Prostate gland (tissue), 2 donors: ENCODE results near the gene NBEA. TPM values are rescaled to one million over a fixed set of nuclear protein-coding genes. Genes with fewer than 3 reads are reported as not detected.

ENCODE experiments used
- DNase-seq: peaks from one replicate; pipeline ENCODE4 v3.0.0-alpha.2; 2019; ENCODE audit warnings: low spot score
- H3K27ac ChIP-seq, 2 donors: fragments of 200-600 bp; sonication (generic); 2 replicates each; pipeline ENCODE4 v1.5.1; 2017 to 2019
- H3K27me3 ChIP-seq: fragments of 200-600 bp; sonication (generic); replicated peaks from 2 replicates; pipeline ENCODE4 v1.5.1; 2019; ENCODE audit not compliant: insufficient read depth
- H3K36me3 ChIP-seq, 2 donors: fragments of 200-600 bp; sonication (generic); 1 replicate in 1 of 2; 2 replicates in 1 of 2; pipeline versions ENCODE4 v1.5.1 to v1.8.1; 2017 to 2019
- H3K4me1 ChIP-seq: fragments of 200-600 bp; sonication (generic); replicated peaks from 2 replicates; pipeline ENCODE4 v1.5.1; 2019
- H3K4me3 ChIP-seq, 2 donors: fragments of 200-600 bp; sonication (generic); 2 replicates each; pipeline ENCODE4 v1.5.1; 2017 to 2019
- H3K9me3 ChIP-seq: fragments of 200-600 bp; sonication (generic); 2 replicates; pipeline ENCODE4 v1.5.1; 2017
- CTCF ChIP-seq, 4 experiments: fragments of 200-600 bp in 2 of 4; fragments of 450-650 bp in 2 of 4; sonication (generic) in 2 of 4; IDR thresholded peaks; 1 replicate in 3 of 4; 2 replicates in 1 of 4; pipeline ENCODE4 v1.5.1; 2016 to 2019; ENCODE audit warnings: antibody characterized with exemption in 4 of 4, mild to moderate bottlenecking in 2 of 4, moderate library complexity in 2 of 4
- POLR2A ChIP-seq: fragments of 450-650 bp; IDR thresholded peaks from one replicate; pipeline ENCODE4 v1.6.1; 2016; ENCODE audit warnings: antibody characterized with exemption, mild to moderate bottlenecking
- POLR2AphosphoS5 ChIP-seq: sonication (generic); formaldehyde crosslinking; IDR thresholded peaks from one replicate; pipeline ENCODE4 v1.6.1; 2017; ENCODE audit warnings: antibody characterized with exemption
- WGBS: methylation state at CpG from one replicate; pipeline ENCODE4 v1.1.5; 2018; 5-methylcytosine and 5-hydroxymethylcytosine counted together
- intact Hi-C: fragments of 100-400 bp; cut with DNase I; formaldehyde crosslinking; loops from one replicate; pipeline ENCODE4 v1.14.2; 2022
- total RNA-seq, 2 donors: library from RNA; depleted of rRNA; stranded (reverse); fragments of >200 nt; gene quantifications; one replicate each; pipeline ENCODE4 v1.1.0, GENCODE V29; 2016

NBEA gene
- total RNA-seq, 2 donors from 2014 or later, result 13.6 to 16.9 TPM

DNA sequence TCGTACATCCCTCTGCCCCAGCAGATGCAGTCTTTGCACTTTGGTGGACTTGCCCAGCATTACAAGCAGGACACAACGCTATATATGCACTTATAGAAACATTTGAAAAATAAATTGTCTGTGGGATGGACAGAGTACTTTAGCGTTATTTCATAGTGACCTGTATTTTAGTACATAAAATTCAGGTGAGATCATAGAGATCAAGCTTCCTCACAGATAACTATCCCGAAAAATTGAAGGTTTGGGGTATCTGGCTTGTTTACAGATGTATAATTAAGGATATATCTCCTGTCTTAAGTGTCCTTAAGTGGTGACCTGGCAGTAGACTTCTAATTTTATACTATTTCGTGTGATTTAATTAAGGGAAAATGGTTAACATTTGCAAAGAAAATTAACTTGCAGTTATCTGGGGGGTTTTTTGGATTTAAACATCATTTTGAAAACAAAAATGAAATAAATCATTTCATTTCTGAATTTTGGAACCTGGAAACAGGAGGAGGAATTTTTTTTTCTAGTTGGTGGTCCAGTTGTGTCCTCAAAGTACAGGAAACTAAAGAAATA, 535.4 kb downstream of the NBEA start:
- WGBS, result 60% methylated on average over 5 of the region's 5 CpGs
- no peaks in the 10 kb centered on the region for H3K4me1 ChIP-seq
- no peaks in the 10 kb centered on the region for H3K36me3 ChIP-seq
- H3K27me3 ChIP-seq, result peaks cover 6% of the 10 kb centered on the region
- DNase-seq, result no peak
- H3K27ac ChIP-seq, result no peak overlapping the region
- H3K9me3 ChIP-seq, result no peaks in the 10 kb centered on the region
- no peak overlapping the region for H3K4me3 ChIP-seq
- TF ChIP-seq CTCF (IDR thresholded peaks at IDR 0.05) (no peak), POLR2A (no peak), POLR2AphosphoS5 (no peak)
- intact Hi-C loops, result no loop called here

- Histone ChIP-seq H3K4me3 (no peak overlapping the region), H3K9me3 (no peaks in the 10 kb centered on the region), H3K36me3 (no peaks in the 10 kb centered on the region), H3K27me3 (peaks cover 6% of the 10 kb centered on the region), H3K4me1 (no peaks in the 10 kb centered on the region), H3K27ac (no peak overlapping the region)
- TF ChIP-seq CTCF (IDR thresholded peaks at IDR 0.05), result no peak
- no peak for TF ChIP-seq POLR2AphosphoS5
- TF ChIP-seq POLR2A, result no peak
- intact Hi-C loops, result no loop called here
- no peak for DNase-seq
- 47% methylated on average over 51 of the region's 51 CpGs for WGBS
Observed at GRCh38 chr13:35478271-35479037, 536.4 kb downstream of the NBEA start.

DNA sequence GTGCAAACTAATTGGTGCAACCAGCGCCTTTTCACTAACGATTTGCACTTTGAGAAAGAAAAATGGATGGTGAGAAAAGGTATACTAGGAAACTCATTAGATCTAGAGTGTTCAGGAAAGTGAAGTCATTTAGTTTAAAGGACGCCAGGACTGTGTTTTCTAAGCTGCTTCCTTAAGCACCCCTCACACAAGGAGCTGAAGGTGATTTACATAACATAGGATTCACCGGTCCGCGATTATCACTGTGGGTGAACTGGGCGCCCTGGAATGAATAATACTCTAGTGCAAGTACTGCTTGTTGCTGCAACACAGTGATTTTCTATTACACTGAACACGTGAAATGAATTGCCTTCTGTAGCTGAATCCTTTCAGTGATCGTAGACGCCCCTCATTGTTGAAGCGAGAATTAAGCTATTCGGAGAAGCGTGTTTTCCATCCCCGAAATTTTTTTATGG, 537.0 kb downstream of the NBEA start:
- no peak overlapping the region for H3K27ac ChIP-seq
- WGBS, result 66% methylated on average over 14 of the region's 14 CpGs
- DNase-seq, result no peak
- no peaks in the 10 kb centered on the region for H3K36me3 ChIP-seq
- H3K27me3 ChIP-seq, result peaks cover 6% of the 10 kb centered on the region
- intact Hi-C loops, result no loop called here
- no peak for TF ChIP-seq POLR2AphosphoS5
- no peak overlapping the region for H3K4me3 ChIP-seq
- H3K9me3 ChIP-seq, result no peaks in the 10 kb centered on the region
- no peaks in the 10 kb centered on the region for H3K4me1 ChIP-seq

- intact Hi-C loops, result no loop called here
- H3K27ac ChIP-seq, result no peak overlapping the region
- TF ChIP-seq POLR2AphosphoS5 (no peak), POLR2A (no peak), CTCF (IDR thresholded peaks at IDR 0.05) (no peak)
- peaks cover 6% of the 10 kb centered on the region for H3K27me3 ChIP-seq
- no peaks in the 10 kb centered on the region for H3K4me1 ChIP-seq
- 72% methylated on average over 1 of the region's 1 CpG for WGBS
- H3K9me3 ChIP-seq, result no peaks in the 10 kb centered on the region
- no peak overlapping the region for H3K4me3 ChIP-seq
- H3K36me3 ChIP-seq, result no peaks in the 10 kb centered on the region
- DNase-seq, result no peak
Observed at GRCh38 chr13:35479706-35480105, 537.6 kb downstream of the NBEA start.

GRCh38 chr13:35480346-35480745, 538.3 kb downstream of the NBEA start:
- Histone ChIP-seq H3K36me3 (no peaks in the 10 kb centered on the region), H3K27me3 (peaks cover 4% of the 10 kb centered on the region), H3K4me1 (no peaks in the 10 kb centered on the region), H3K9me3 (no peaks in the 10 kb centered on the region), H3K4me3 (no peak overlapping the region), H3K27ac (no peak overlapping the region)
- DNase-seq, result no peak
- 93% methylated on average over 2 of the region's 2 CpGs for WGBS
- intact Hi-C loops, result no loop called here
- TF ChIP-seq POLR2AphosphoS5 (no peak), CTCF (IDR thresholded peaks at IDR 0.05) (no peak), POLR2A (no peak)
